Thyroid gland (tissue), 4 donors: ENCODE results near the gene SVOP.

Experiments
- POLR2A ChIP-seq, 2 donors: fragments of 450-650 bp; IDR thresholded peaks; one replicate each; pipeline ENCODE4 v1.6.1; 2017; ENCODE audit warnings: antibody characterized with exemption in 2 of 2, mild to moderate bottlenecking in 2 of 2, moderate library complexity in 1 of 2
- TF ChIP-seq, protein P1 (sequence below), 6 experiments: fragments of 200-600 bp in 3 of 6; fragments of 450-650 bp in 3 of 6; sonication (generic) in 3 of 6; IDR thresholded peaks; one replicate each; pipeline ENCODE4 v1.5.1; 2016 to 2019; ENCODE audit warnings: antibody characterized with exemption in 6 of 6, mild to moderate bottlenecking in 2 of 6, inconsistent platforms in 1 of 6, moderate library complexity in 1 of 6

DNA sequence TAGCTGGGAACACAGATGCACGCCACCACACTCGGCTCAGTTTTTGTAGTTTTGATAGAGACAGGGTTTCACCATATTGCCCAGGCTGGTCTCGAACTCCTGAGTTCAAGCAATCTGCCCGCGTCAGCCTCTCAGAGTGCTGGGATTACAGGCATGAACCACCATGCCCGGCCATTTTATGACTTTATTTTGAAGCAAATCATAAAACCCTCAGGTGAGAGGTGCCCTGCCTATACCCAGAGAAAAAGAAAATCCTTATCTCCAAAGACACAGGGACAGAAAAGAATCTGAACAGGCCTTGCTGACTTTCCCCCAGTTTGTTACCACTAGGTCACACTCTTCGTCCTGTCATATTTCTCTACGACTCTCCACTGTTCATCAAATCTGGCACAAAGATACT is 92.2 kb downstream of the SVOP start:
- TF ChIP-seq, protein P1, sequence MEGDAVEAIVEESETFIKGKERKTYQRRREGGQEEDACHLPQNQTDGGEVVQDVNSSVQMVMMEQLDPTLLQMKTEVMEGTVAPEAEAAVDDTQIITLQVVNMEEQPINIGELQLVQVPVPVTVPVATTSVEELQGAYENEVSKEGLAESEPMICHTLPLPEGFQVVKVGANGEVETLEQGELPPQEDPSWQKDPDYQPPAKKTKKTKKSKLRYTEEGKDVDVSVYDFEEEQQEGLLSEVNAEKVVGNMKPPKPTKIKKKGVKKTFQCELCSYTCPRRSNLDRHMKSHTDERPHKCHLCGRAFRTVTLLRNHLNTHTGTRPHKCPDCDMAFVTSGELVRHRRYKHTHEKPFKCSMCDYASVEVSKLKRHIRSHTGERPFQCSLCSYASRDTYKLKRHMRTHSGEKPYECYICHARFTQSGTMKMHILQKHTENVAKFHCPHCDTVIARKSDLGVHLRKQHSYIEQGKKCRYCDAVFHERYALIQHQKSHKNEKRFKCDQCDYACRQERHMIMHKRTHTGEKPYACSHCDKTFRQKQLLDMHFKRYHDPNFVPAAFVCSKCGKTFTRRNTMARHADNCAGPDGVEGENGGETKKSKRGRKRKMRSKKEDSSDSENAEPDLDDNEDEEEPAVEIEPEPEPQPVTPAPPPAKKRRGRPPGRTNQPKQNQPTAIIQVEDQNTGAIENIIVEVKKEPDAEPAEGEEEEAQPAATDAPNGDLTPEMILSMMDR (IDR thresholded peaks at IDR 0.05) = no peak
- TF ChIP-seq POLR2A (IDR thresholded peaks at IDR 0.05) = no peak
